Endodermal cell (in vitro differentiated cells): Measurements from ENCODE around the gene RPTOR. TPM values are rescaled to one million over a fixed set of nuclear protein-coding genes. Genes with fewer than 3 reads are reported as not detected.

Experiments
- DNase-seq: peaks from one replicate; pipeline ENCODE4 v3.0.0-alpha.2; 2017
- H3K27ac ChIP-seq: 2 replicates; pipeline ENCODE4 v1.5.1; 2013; ENCODE audit warnings: mild to moderate bottlenecking, low read depth, low read length, moderate library complexity
- H3K27me3 ChIP-seq: 2 replicates; pipeline ENCODE4 v1.6.1; 2013; ENCODE audit warnings: mild to moderate bottlenecking, low read length, moderate library complexity; ENCODE audit not compliant: insufficient read depth, control insufficient read depth, poor library complexity, severe bottlenecking
- H3K36me3 ChIP-seq: 2 replicates; pipeline ENCODE4 v1.7.0; 2013; ENCODE audit warnings: mild to moderate bottlenecking, low read length, moderate library complexity; ENCODE audit not compliant: control insufficient read depth, insufficient read depth
- H3K4me1 ChIP-seq: one replicate; pipeline ENCODE4 v1.7.0; 2013; ENCODE audit warnings: low read length; ENCODE audit not compliant: control insufficient read depth, insufficient read depth
- H3K4me3 ChIP-seq: 2 replicates; pipeline ENCODE4 v1.5.1; 2013; ENCODE audit warnings: mild to moderate bottlenecking, low read length, moderate library complexity
- H3K9ac ChIP-seq: 2 replicates; pipeline ENCODE4 v1.6.1; 2013; ENCODE audit warnings: mild to moderate bottlenecking, low read length, moderate library complexity; ENCODE audit not compliant: poor library complexity, severe bottlenecking; ENCODE audit errors: extremely low read depth
- H3K9me3 ChIP-seq: 2 replicates; pipeline ENCODE4 v1.6.1; 2013; ENCODE audit warnings: mild to moderate bottlenecking, low read length, moderate library complexity; ENCODE audit not compliant: control insufficient read depth
- H3K27ac Mint-ChIP-seq: 2 replicates; pipeline ENCODE4 v1.8.0; 2020; ENCODE audit warnings: mixed read lengths
- H3K27me3 Mint-ChIP-seq: 2 replicates; pipeline ENCODE4 v1.8.0; 2021; ENCODE audit warnings: mild to moderate bottlenecking, mixed read lengths; ENCODE audit not compliant: insufficient read depth
- H3K36me3 Mint-ChIP-seq: 2 replicates; pipeline ENCODE4 v1.8.0; 2020; ENCODE audit warnings: low read depth, mixed read lengths
- H3K4me1 Mint-ChIP-seq: 2 replicates; pipeline ENCODE4 v1.8.0; 2020; ENCODE audit warnings: mixed read lengths
- H3K4me3 Mint-ChIP-seq: 2 replicates; pipeline ENCODE4 v1.8.0; 2020; ENCODE audit warnings: mild to moderate bottlenecking, moderate library complexity, mixed read lengths
- H3K9me3 Mint-ChIP-seq: 2 replicates; pipeline ENCODE4 v1.8.0; 2020; ENCODE audit warnings: mild to moderate bottlenecking, mixed read lengths
- CTCF ChIP-seq: fragments of 200-600 bp; sonication (generic); conservative IDR thresholded peaks from 2 replicates; pipeline ENCODE4 v1.5.0; 2021; ENCODE audit warnings: antibody characterized with exemption, mild to moderate bottlenecking
- WGBS, 2 experiments: methylation state at CpG; one replicate each; pipeline versions ENCODE4 v1.1.5 to v1.1.7; 2013; ENCODE audit warnings: missing lambda C conversion rate in 2 of 2, mixed read lengths in 1 of 2; ENCODE audit not compliant: insufficient coverage in 1 of 2, insufficient read length in 1 of 2; 5-methylcytosine and 5-hydroxymethylcytosine counted together
- total RNA-seq, 2 donors: library from RNA; stranded (reverse); fragmentation: NEBNext Ultra II Directional in 1 of 2; extraction: Animal tissue kit (Norgen Biotek cat#: 25700) in 1 of 2; gene quantifications; 2 replicates in 1 of 2; 3 replicates in 1 of 2; pipeline ENCODE4 v1.2.1, GENCODE V29; 2021

Gene RPTOR
- total RNA-seq, 2 donors from 2014 or later: 45.1 to 53.4 TPM

DNA sequence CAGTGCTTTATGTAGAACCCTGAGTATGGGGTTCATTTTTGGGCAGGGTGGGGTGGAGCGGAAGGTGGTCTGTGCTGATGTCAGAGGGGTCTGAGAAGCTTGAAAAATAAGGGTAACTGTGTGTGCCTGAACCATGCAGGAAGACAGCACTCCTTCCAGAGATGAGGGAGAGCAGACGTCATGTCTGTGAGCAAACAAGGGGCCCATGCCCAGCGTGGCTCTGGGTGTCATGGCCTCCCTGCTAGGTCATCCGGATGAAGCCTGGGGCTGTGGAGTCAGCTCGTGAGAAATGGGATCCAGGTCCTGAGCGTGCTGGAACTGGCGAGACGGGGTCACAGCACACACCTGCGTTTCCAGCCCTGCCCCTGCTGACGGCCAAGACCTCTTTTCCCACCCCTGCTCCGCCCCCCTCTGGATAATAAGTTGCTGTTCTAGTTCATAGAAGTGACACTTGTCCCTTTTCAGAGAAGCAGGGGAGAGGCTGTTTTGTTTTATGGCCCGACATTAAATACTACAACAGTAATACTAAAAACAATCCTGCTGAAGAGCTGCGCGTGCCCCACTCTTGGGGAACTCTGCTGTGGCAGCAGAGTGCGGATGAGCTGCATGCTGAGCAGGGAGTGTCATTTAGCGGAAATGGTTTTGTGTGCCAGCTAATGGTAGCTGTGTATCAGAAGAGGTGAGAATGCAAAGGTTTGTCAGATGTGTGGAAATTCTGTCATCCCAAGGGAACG is 92.6 kb downstream of the RPTOR start:
- H3K4me1 ChIP-seq: no peaks in the 10 kb centered on the region
- Mint-ChIP-seq H3K27me3 (no peaks in the 10 kb centered on the region), H3K36me3 (no peaks in the 10 kb centered on the region), H3K27ac (peak overlapping the region; percentile 45), H3K9me3 (peaks cover 3% of the 10 kb centered on the region), H3K4me1 (peaks cover 33% of the 10 kb centered on the region), H3K4me3 (no peak overlapping the region)
- no peak overlapping the region for H3K9ac ChIP-seq
- DNase-seq: peak; percentile 56
- H3K36me3 ChIP-seq: no peaks in the 10 kb centered on the region
- H3K9me3 ChIP-seq: peaks cover 4% of the 10 kb centered on the region
- H3K27ac ChIP-seq: no peak overlapping the region
- 91 to 93% methylated on average over 15 to 17 of the region's 17 CpGs for WGBS, 2 experiments
- no peak overlapping the region for H3K4me3 ChIP-seq
- TF ChIP-seq CTCF: no peak
- no peaks in the 10 kb centered on the region for H3K27me3 ChIP-seq

DNA sequence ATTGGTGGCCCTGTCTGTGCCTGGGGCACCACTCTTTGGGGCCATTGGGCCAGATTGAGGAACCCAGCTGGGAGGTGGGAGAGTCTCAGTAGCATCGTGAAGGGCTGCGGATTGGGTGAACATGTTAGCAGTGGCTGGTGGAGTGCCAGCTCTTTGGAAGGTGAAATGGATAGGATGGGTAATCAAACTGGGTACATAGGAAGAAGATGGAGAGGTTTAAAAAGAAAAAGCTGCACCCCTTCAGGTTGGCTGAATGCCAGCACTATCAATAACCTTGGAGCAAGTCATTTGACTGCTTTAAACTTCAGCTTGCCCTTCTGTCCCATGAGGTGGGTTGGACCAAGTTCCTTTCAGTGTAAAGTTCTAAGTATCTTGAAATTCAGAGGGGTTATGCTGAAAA is 95.0 kb downstream of the RPTOR start:
- DNase-seq: no peak
- no peak overlapping the region for H3K9ac ChIP-seq
- WGBS, 2 experiments: 95% methylated on average over 2 of the region's 2 CpGs; no CpG with 5 or more reads in 1 of the 2 experiments
- TF ChIP-seq CTCF: no peak
- H3K27me3 Mint-ChIP-seq: no peaks in the 10 kb centered on the region
- H3K9me3 ChIP-seq: peaks cover 8% of the 10 kb centered on the region
- H3K4me1 Mint-ChIP-seq: peaks cover 17% of the 10 kb centered on the region
- H3K4me3 Mint-ChIP-seq: no peak overlapping the region
- H3K9me3 Mint-ChIP-seq: peaks cover 5% of the 10 kb centered on the region
- no peaks in the 10 kb centered on the region for H3K4me1 ChIP-seq
- no peak overlapping the region for H3K27ac Mint-ChIP-seq
- no peak overlapping the region for H3K27ac ChIP-seq
- peaks cover under 1% of the 10 kb centered on the region for H3K36me3 ChIP-seq
- peaks cover 2% of the 10 kb centered on the region for H3K36me3 Mint-ChIP-seq
- no peaks in the 10 kb centered on the region for H3K27me3 ChIP-seq
- H3K4me3 ChIP-seq: no peak overlapping the region

GRCh38 chr17:80640366-80641084 is 95.9 kb downstream of the RPTOR start:
- Histone ChIP-seq H3K27me3 (no peaks in the 10 kb centered on the region), H3K27ac (no peak overlapping the region), H3K9me3 (peaks cover 8% of the 10 kb centered on the region), H3K4me1 (no peaks in the 10 kb centered on the region), H3K36me3 (peaks cover 3% of the 10 kb centered on the region), H3K4me3 (no peak overlapping the region), H3K9ac (no peak overlapping the region)
- Mint-ChIP-seq H3K9me3 (peaks cover 5% of the 10 kb centered on the region), H3K4me3 (no peak overlapping the region), H3K27me3 (no peaks in the 10 kb centered on the region), H3K36me3 (peaks cover 2% of the 10 kb centered on the region), H3K4me1 (peaks cover 17% of the 10 kb centered on the region), H3K27ac (peak overlapping the region; percentile 5)
- DNase-seq: no peak
- WGBS, 2 experiments: 95 to 97% methylated on average over 15 to 19 of the region's 19 CpGs
- TF ChIP-seq CTCF: no peak
